Right lobe of liver (tissue), 6 donors: ENCODE measurements around the gene PRDM16. TPM values are rescaled to one million over a fixed set of nuclear protein-coding genes. Genes with fewer than 3 reads are reported as not detected.

Source experiments
- ATAC-seq, 4 donors: fragments of 200-7000 bp; cut with Tn5 transposase; one replicate each; pipeline ENCODE4 v1.9.1; 2020; ENCODE audit warnings: mild to moderate bottlenecking in 4 of 4, moderate library complexity in 4 of 4
- DNase-seq, 3 donors: peaks; one replicate each; pipeline ENCODE4 v3.0.0-alpha.2; 2020
- H3K27ac ChIP-seq, 3 donors: fragments of 200-600 bp; one replicate each; pipeline ENCODE4 v1.8.0; 2022
- H3K27me3 ChIP-seq, 2 donors: fragments of 200-600 bp; one replicate each; pipeline ENCODE4 v1.8.0; 2022
- H3K36me3 ChIP-seq, 4 donors: fragments of 200-600 bp; sonication (generic) in 1 of 4; one replicate each; pipeline versions ENCODE4 v1.5.1 to v1.8.0; 2017 to 2022; ENCODE audit warnings: control low read depth in 1 of 4
- H3K4me1 ChIP-seq, 4 donors: fragments of 200-600 bp; sonication (generic) in 1 of 4; one replicate each; pipeline versions ENCODE4 v1.5.1 to v1.8.0; 2017 to 2022; ENCODE audit warnings: control low read depth in 1 of 4
- H3K4me3 ChIP-seq, 3 donors: fragments of 200-600 bp; one replicate each; pipeline ENCODE4 v1.8.0; 2022
- H3K9me3 ChIP-seq, 4 donors: fragments of 200-600 bp; sonication (generic) in 1 of 4; one replicate each; pipeline versions ENCODE4 v1.5.1 to v1.8.0; 2017 to 2022; ENCODE audit warnings: control low read depth in 1 of 4
- POLR2A ChIP-seq: fragments of 450-650 bp; IDR thresholded peaks from one replicate; pipeline ENCODE4 v1.6.1; 2017; ENCODE audit warnings: antibody characterized with exemption, mild to moderate bottlenecking
- WGBS: methylation state at CpG from one replicate; pipeline ENCODE4 v1.1.6; 2018; ENCODE audit warnings: low coverage, low lambda C conversion rate; ENCODE audit not compliant: insufficient coverage; ENCODE audit errors: missing lambda C conversion rate; 5-methylcytosine and 5-hydroxymethylcytosine counted together
- intact Hi-C, 2 donors: fragments of 100-400 bp; cut with DNase I; formaldehyde crosslinking; loops; one replicate each; pipeline versions ENCODE4 v1.11.2 to v1.14.1; 2022
- total RNA-seq, 6 experiments: library from RNA; depleted of rRNA in 2 of 6; stranded (reverse); fragments of >200 nt in 2 of 6; fragmentation: NEBNext Ultra II Directional in 3 of 6; extraction: Animal tissue kit (Norgen Biotek cat#: 25700) in 3 of 6; gene quantifications; one replicate each; pipeline versions ENCODE4 v1.1.0 to v1.2.4, GENCODE V29; 2016 to 2023
- TF ChIP-seq, protein P1 (sequence below), 4 donors: fragments of 200-600 bp in 3 of 4; fragments of 450-650 bp in 1 of 4; IDR thresholded peaks; one replicate each; pipeline versions ENCODE4 v1.5.1 to v1.8.0; 2016 to 2022; ENCODE audit warnings: antibody characterized with exemption in 4 of 4, mild to moderate bottlenecking in 2 of 4
- donor health status: DM: no; HTN: yes; CAD: no.
- donor health status: DM: no; HTN: no; CAD: no.
- donor health status: DM: no; HTN: no; CAD: no.
- donor health status: DM: no; HTN: yes; CAD: no.
- donor health status: DM: no; HTN: yes; CAD: no.

PRDM16 gene
- total RNA-seq, 6 experiments from 2014 or later, result 0.06 to 0.75 (median 0.28) TPM

DNA sequence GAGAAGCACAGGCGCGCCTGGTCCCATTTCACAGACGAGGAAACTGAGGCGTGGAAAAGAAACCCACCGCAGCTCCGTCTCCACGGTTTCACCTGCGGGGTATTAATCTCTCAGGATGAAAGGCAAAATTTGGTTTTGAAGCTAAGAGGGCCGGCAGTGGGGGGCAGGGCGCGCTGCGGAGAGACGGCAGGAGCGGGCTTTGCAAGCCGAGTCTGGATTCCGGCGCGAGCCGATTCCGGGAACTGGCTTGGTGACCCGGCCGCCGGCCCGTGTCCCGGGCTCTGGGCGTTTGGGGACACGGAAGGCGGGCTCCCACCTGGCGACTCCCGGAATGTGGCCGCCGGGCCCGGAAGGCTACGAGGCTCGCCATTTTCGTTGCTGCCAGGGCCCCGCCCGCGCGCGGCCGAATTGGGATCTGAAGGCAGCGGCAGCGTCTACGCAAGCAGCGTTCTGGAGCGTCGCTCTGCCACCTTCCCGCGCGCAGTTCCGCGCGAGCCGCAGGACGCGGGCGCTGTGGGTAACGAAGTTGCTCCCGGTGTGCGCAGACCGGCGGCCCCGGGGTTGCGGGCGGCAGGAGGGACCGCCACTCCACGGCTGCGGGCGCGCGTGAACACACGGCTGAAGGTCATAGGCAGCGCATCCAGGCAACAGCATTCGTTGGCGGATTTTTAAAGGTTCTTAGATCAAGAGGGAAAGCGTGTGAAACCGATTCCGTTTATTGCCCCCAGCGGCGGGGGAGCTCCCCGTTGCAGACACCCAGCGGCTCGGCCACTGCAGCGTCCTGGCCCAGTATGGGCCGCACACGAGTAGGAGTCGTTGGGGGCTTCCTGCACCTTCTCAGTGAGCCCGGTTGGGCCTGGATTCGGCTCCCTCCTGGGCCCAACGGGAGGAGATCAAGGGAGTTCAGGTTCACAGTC is 5.4 kb upstream of the PRDM16 start:
- intact Hi-C loops, result no loop called here
- 41% methylated on average over 30 of the region's 91 CpGs for WGBS
- Histone ChIP-seq H3K9me3 (no peaks in the 10 kb centered on the region), H3K27ac (no peak overlapping the region), H3K36me3 (no peaks in the 10 kb centered on the region), H3K4me3 (no peak overlapping the region), H3K4me1 (peaks cover 0 to 12% (median 3%) of the 10 kb centered on the region in 4 donors), H3K27me3 (peaks cover 0 to 38% of the 10 kb centered on the region in 2 donors)
- TF ChIP-seq, protein P1, sequence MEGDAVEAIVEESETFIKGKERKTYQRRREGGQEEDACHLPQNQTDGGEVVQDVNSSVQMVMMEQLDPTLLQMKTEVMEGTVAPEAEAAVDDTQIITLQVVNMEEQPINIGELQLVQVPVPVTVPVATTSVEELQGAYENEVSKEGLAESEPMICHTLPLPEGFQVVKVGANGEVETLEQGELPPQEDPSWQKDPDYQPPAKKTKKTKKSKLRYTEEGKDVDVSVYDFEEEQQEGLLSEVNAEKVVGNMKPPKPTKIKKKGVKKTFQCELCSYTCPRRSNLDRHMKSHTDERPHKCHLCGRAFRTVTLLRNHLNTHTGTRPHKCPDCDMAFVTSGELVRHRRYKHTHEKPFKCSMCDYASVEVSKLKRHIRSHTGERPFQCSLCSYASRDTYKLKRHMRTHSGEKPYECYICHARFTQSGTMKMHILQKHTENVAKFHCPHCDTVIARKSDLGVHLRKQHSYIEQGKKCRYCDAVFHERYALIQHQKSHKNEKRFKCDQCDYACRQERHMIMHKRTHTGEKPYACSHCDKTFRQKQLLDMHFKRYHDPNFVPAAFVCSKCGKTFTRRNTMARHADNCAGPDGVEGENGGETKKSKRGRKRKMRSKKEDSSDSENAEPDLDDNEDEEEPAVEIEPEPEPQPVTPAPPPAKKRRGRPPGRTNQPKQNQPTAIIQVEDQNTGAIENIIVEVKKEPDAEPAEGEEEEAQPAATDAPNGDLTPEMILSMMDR (IDR thresholded peaks at IDR 0.05), result no peak
- no peak for TF ChIP-seq POLR2A
- DNase-seq, result peak in 1 of 3 donors; percentile 37
- ATAC-seq, result no peak

DNA sequence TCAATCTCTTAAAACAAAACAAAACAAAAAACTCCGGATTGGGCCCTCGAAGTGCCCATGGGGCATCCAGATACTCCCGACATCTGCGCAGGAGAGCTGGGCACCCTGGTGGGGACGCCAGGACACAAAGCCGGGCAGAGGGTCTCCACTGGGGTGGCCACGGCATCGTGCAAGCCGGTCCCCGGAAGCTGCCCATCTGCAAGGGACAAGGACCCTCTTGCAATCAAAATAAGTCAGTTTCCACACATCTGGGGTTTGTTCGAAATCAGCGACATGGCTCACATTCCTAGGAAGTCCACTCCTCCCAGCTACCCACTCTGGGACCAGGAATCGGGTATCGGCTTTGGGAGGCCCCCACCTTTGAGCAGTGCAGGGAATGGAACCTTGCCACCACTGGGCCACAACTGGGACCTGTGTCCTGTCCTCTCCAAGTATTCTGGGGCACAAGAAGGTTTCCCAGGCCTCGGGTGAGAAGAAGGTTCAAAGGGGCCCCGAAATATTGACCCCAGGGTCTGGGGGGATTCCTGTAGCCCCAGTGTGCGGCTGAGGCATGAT is 4.6 kb upstream of the PRDM16 start:
- no peak for ATAC-seq

DNA sequence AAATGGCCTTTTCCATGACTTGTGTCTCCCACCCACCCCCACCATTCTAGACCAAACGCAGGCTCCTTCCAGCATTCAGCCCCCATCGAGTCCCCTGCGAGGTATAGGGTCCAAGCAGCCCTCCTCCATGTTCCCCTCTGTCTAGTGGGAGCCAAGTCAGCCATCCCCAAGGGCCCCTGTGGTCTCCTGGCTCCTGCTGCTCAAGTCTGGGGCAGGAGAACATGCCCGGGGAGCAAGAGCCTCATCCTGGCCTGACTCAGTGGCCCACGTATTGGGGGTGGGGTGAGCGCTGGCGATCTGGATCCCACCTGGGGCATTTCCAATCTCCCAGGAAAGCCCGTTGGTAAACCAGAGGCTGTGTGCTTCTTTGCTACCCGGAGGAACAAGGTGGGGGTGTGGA is 4.1 kb upstream of the PRDM16 start:
- DNase-seq (peak in 2 of 3 donors; percentile 31 to 35), ATAC-seq (no peak)
- Histone ChIP-seq H3K9me3 (no peaks in the 10 kb centered on the region), H3K4me3 (no peak overlapping the region), H3K36me3 (no peaks in the 10 kb centered on the region), H3K27ac (no peak overlapping the region), H3K27me3 (peaks cover 0 to 38% of the 10 kb centered on the region in 2 donors), H3K4me1 (peaks cover 0 to 19% (median 3%) of the 10 kb centered on the region in 4 donors)
- intact Hi-C loops, result loop anchor here in 1 of 2 donors (5.0 kb wide), 1 partner anchor 217 kb away; no protein-coding TSS in a partner anchor
- no peak for TF ChIP-seq POLR2A
- TF ChIP-seq, protein P1 (IDR thresholded peaks at IDR 0.05), result no peak
- WGBS, result 50% methylated on average over 6 of the region's 9 CpGs

More for the DNA sequence above, 4.6 kb upstream of the PRDM16 start:
- no CpG with 5 or more reads among the region's 17 CpGs for WGBS
- no peak overlapping the region for H3K4me3 ChIP-seq
- H3K9me3 ChIP-seq, result no peaks in the 10 kb centered on the region
- no peaks in the 10 kb centered on the region for H3K36me3 ChIP-seq
- peaks cover 0 to 38% of the 10 kb centered on the region in 2 donors for H3K27me3 ChIP-seq
- H3K27ac ChIP-seq, result no peak overlapping the region
- H3K4me1 ChIP-seq, result peaks cover 0 to 16% (median 3%) of the 10 kb centered on the region in 4 donors
- TF ChIP-seq, protein P1 (IDR thresholded peaks at IDR 0.05), result no peak
- no peak for TF ChIP-seq POLR2A
- DNase-seq, result peak in 2 of 3 donors; percentile 25 to 37
- intact Hi-C loops, result no loop called here

DNA sequence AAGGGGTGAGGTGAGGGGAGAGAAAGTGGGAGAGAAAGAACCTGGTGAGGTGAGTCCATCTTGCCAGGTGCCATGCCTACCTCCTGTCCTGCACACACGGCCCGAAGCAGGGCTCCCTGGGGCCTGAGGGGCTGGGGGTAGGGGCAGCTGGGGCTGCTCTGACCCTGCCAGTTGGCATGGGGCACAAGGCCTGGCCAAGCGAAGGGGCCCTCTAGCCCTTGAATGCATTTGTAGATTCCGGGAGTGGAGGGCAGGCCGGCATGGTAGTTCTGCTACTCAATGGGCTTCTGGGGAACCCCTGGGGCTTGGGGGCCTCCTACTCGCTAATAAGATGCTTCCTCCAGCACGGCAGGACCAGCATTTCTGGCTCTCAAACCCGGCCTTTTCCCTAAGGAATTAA is 3.6 kb upstream of the PRDM16 start:
- Histone ChIP-seq H3K27ac (no peak overlapping the region), H3K27me3 (peaks cover 0 to 38% of the 10 kb centered on the region in 2 donors), H3K36me3 (no peaks in the 10 kb centered on the region), H3K4me3 (no peak overlapping the region), H3K9me3 (no peaks in the 10 kb centered on the region), H3K4me1 (peaks cover 0 to 19% (median 3%) of the 10 kb centered on the region in 4 donors)
- DNase-seq, result peak in 2 of 3 donors; percentile 29 to 37
- intact Hi-C loops, result loop anchor here in 1 of 2 donors (5.0 kb wide), 1 partner anchor 217 kb away; no protein-coding TSS in a partner anchor
- TF ChIP-seq, protein P1 (IDR thresholded peaks at IDR 0.05), result no peak
- no peak for TF ChIP-seq POLR2A
- ATAC-seq, result no peak
- 17% methylated on average over 1 of the region's 8 CpGs for WGBS
